Stimulated activated CD8-positive, alpha-beta memory T cell treated with anti-CD3 and anti-CD28 coated beads, Interleukin-7, amount 100 ng/mL, for 4 hours (primary cell): ENCODE data around the gene RPTOR.
"Not testable (repeated sequence)": the region's sequence is repeated elsewhere in the genome, so short reads cannot be mapped to it uniquely, and the experiment has no call there.

Experiments used
- DNase-seq, 2 donors: peaks; one replicate each; pipeline ENCODE4 v3.0.0-alpha.2; 2020; ENCODE audit warnings: low read depth in 2 of 2

Gene RPTOR

DNA sequence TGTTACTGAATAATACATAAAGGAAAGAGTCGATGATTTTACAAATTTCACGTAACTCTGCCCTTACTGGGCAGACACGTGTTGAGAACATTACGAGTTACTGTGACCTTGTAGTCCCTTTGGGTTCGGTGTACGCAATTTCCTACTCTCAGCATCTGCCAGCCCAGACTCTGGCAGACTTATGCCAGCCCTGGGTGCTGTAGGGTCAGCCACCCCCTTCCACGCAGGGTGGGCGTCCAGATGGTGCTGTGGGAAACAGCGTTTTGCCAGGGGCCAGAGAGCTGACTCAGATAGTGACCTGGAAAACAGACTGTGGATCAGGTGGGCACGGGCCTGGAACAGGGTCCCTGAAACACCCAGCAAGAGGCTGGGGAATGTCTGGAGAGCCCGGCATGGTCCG is 148.9 kb downstream of the RPTOR start:
- no peak for DNase-seq

DNA sequence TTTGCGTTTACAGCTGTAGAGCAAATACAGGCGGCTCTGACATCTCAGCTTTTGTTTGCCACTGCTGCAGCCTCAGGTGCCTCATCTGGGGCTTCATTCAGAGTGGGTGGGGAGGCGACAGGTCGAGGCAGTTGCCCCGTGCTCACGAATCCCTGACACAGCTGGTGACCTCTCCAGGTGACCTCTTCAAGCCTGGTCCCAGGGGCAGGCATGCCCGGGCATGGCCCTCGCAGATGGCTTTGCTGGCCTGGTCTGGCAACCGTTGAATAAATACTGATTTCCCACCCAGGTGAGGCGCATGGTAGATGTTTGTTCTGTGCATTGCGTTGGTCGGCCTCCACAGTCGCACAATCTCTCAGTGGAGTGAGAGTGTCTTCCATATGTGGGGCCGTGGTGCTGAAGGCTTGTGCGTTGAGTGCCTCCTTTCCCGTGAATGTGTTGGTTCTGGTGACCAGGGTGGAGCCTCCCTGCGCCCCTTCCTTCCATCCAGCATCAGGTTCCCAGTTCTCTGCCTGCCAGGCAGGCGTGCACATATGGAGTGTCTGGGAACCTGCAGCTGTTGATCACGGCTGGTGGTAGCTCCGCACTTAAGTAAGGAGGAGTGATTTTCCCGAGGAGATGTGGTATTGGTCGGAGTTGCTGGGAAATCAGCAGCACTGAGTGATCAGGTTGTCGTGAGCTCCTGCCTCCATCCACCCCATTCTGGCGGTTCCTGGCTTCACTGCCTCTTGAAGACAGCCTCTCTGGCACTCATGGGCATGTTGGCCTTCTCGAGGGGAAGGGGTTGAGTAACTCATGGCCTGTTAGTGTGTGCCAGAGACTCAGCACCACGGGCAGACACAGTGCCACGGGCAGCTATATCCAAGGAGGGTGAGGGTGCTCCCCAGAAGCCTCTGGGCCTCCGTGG is 149.7 kb downstream of the RPTOR start:
- DNase-seq, result no peak

GRCh38 chr17:80694992-80695912 is 150.6 kb downstream of the RPTOR start:
- no peak for DNase-seq

DNA sequence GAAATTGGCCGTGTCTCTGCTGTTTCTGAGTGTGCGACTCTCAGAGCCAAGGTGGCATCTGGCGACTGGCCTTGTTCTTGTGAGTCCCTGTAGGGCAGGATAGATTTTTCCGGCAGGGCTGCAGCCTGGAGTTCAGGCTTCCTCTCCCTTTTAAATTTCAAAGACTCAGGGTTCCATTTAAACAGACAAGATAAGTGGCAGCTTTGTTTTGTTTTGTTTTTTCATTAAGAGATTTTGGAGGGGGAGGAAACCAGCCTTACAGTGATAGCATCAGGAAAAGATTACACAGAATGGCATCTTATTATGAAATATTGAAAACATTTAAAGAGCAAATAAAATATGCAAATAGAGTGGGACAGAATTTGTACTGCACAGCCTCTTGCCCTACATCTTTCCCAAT is 151.3 kb downstream of the RPTOR start:
- no peak for DNase-seq

DNA sequence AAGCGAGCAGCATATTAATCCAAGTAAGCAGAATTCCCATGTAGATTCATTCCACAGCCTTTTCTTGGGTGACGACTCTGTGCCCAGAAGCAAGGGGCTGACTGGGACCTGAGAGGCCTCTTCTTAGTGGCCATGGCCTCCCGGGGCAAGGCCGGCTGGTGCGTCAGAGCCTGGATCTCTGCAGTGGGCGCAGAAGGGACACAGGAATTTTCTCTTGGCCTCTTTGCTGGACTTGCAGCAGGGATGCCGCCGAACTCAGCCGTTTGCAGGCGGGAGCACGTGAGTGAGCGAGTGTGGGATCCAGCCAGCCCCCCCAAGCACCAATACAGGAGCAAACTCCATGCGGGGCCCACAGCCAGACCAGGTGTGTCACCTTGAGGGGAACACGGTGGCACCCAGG is 151.8 kb downstream of the RPTOR start:
- DNase-seq, result no peak

- no peak for DNase-seq
Observed at GRCh38 chr17:80696964-80697363, 152.3 kb downstream of the RPTOR start.

DNA sequence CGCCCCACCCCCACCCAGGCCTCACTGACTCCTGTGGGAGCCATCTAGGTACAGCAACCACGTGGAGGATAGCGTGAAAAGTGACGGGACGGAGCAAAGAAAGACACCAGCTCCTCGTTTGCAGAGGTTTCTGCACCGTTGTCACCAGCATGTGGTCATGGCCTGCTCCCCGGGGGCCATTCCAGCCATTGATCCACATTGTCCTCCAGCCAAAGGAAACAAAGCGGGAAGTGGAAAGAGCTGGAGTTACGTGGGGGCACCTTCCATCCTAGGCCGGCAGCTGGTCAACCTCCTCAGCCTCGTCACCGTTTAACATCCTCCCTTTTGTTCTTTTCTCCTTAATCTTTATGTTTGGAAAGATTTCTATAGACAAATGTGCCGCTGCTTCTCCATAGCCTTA is 153.7 kb downstream of the RPTOR start:
- no peak for DNase-seq

DNA sequence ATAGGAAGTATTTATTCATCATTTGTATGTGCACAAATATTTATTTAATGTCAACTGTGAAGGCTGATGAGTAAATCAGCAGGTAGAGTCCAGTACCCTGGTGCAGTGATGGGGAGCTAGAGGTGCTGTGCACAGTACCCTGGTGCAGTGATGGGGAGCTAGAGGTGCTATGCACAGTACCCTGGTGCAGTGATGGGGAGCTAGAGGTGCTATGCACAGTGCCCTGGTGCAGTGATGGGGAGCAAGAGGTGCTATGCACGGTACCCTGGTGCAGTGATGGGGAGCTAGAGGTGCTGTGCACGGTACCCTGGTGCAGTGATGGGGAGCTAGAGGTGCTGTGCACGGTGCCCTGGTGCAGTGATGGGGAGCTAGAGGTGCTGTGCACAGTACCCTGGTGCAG is 154.6 kb downstream of the RPTOR start:
- not testable (repeated sequence) for DNase-seq

- DNase-seq, result no peak
Observed at GRCh38 chr17:80701730-80702129, 157.1 kb downstream of the RPTOR start.

GRCh38 chr17:80702315-80703141 is 157.9 kb downstream of the RPTOR start:
- DNase-seq, result no peak

GRCh38 chr17:80703142-80703478 is 158.5 kb downstream of the RPTOR start:
- DNase-seq, result no peak

GRCh38 chr17:80704381-80704819 is 159.8 kb downstream of the RPTOR start:
- no peak for DNase-seq

GRCh38 chr17:80704894-80705293 is 160.3 kb downstream of the RPTOR start:
- DNase-seq, result no peak

DNA sequence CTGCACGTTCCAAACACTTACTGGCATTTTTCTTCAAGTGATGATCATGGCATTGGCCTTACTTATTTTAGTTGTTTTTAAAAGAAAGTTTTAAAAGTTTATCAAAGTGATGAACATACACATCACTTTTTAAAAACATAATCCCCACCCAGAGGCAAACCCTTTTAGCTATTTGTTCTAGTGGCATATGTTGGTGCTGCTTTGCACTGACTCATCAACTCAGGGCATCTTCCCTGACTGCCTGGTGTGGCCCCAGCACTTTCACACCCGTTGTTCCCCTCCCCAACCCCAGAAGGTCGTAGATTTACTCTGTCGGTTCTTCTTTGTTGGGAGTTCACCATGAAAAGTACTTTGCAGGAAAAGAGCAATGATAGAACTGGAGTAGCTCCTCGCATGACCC is 161.3 kb downstream of the RPTOR start:
- DNase-seq, result no peak

- no peak for DNase-seq
Observed at GRCh38 chr17:80706463-80706867, 161.8 kb downstream of the RPTOR start.

GRCh38 chr17:80708480-80708879 is 163.8 kb downstream of the RPTOR start:
- no peak for DNase-seq

GRCh38 chr17:80709090-80709695 is 164.6 kb downstream of the RPTOR start:
- DNase-seq, result no peak

GRCh38 chr17:80710714-80711302 is 166.2 kb downstream of the RPTOR start:
- DNase-seq, result no peak

DNA sequence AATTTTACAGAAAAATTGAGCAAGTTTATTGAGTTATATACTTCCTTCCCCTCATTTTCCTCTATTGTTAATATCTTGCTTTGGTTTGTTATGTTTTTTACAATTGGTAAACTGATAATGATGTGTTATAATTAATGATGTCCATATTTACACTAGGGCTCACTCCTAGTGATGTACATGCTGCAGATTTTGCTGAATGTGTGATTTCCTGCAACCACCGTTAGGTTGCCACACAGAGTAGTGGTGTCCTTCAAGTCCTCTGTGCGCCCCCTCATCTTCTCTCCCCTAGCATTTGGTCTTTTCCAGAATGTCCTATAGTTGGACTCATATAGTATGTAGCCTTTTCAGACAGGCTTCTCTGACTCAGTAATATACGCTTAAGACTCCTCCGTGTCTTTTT is 167.5 kb downstream of the RPTOR start:
- no peak for DNase-seq

DNA sequence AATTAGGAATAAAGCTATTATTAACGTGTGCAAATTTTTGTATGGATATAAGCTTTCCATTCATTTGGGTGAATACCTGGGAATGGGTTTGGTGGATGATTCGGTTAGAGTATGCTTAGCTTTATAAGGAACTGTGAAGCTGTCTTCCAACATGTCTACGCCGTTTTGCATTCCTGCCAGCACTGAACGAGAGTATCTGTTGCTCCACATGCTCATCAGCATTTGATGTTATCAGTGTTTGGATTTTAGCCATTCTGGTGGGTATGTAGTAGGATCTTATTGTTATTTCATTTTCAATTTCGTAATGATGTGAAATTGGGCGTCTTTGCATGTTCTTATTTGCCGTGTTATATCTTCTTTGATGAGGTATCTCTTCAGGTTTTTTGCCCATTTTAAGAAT is 168.0 kb downstream of the RPTOR start:
- no peak for DNase-seq
